Fibroblast of skin of abdomen (primary cell): ENCODE measurements around the gene GNG8.
"Not testable (repeated sequence)": the region's sequence is repeated elsewhere in the genome, so short reads cannot be mapped to it uniquely, and the experiment has no call there.

ENCODE experiments used
- DNase-seq: peaks from one replicate; pipeline ENCODE4 v3.0.0-alpha.2; 2013

Gene GNG8

GRCh38 chr19:46646402-46646801 is 10.4 kb upstream of the GNG8 start:
- DNase-seq = no peak

GRCh38 chr19:46644720-46645119 is 8.7 kb upstream of the GNG8 start:
- no peak for DNase-seq

GRCh38 chr19:46640656-46641055 is 4.7 kb upstream of the GNG8 start:
- DNase-seq = no peak

- peak; percentile 93 for DNase-seq
Observed at GRCh38 chr19:46639358-46640182, 3.6 kb upstream of the GNG8 start.

GRCh38 chr19:46637224-46637623 is 1.2 kb upstream of the GNG8 start:
- DNase-seq = no peak

- DNase-seq = no peak
Observed at GRCh38 chr19:46634656-46635218, 1.3 kb downstream of the GNG8 start.

GRCh38 chr19:46634045-46634655 is 1.9 kb downstream of the GNG8 start:
- peak; percentile 84 for DNase-seq

- no peak for DNase-seq
Observed at GRCh38 chr19:46633130-46633529, 2.9 kb downstream of the GNG8 start.

GRCh38 chr19:46631481-46631880 is 4.5 kb downstream of the GNG8 start:
- peak; percentile 81 for DNase-seq

GRCh38 chr19:46630586-46631205 is 5.3 kb downstream of the GNG8 start:
- DNase-seq = no peak

- no peak for DNase-seq
Observed at GRCh38 chr19:46629546-46630025, 6.4 kb downstream of the GNG8 start.

- not testable (repeated sequence) for DNase-seq
Observed at GRCh38 chr19:46628970-46629369, 7.0 kb downstream of the GNG8 start.

- DNase-seq = no peak
Observed at GRCh38 chr19:46626446-46626845, 9.6 kb downstream of the GNG8 start.

- no peak for DNase-seq
Observed at GRCh38 chr19:46625731-46626130, 10.3 kb downstream of the GNG8 start.

- DNase-seq = peak; percentile 83
Observed at GRCh38 chr19:46624958-46625661, 10.9 kb downstream of the GNG8 start, which contains the start of gene PTGIR. Gene PTGIR, minus strand, starts transcription at chr19:46625089. Its CDS starts 864 bp downstream, at chr19:46624225.

GRCh38 chr19:46623915-46624502 is 12.0 kb downstream of the GNG8 start:
- DNase-seq = no peak

GRCh38 chr19:46622118-46622446 is 13.9 kb downstream of the GNG8 start:
- no peak for DNase-seq

- DNase-seq = no peak
Observed at GRCh38 chr19:46621191-46622117, 14.5 kb downstream of the GNG8 start.

- peak; percentile 55 for DNase-seq
Observed at GRCh38 chr19:46620716-46621115, 15.3 kb downstream of the GNG8 start.

GRCh38 chr19:46620267-46620666 is 15.7 kb downstream of the GNG8 start:
- DNase-seq = no peak

- no peak for DNase-seq
Observed at GRCh38 chr19:46618670-46619231, 17.3 kb downstream of the GNG8 start.
